ENCODE data around the gene PHC3. TPM values are rescaled to one million over a fixed set of nuclear protein-coding genes. Genes with fewer than 3 reads are reported as not detected.

The PHC3 gene
- total RNA-seq, 6 experiments from 2014 or later: 38.8 to 61.3 (median 55.7) TPM

- H3K27ac Mint-ChIP-seq: peak overlapping the region; percentile 19; the same call in 1 of the 2 replicates
- H3K4me1 Mint-ChIP-seq (ENCODE audit: low read depth): peaks cover 35% of the 10 kb centered on the region
- H3K4me3 Mint-ChIP-seq: no peak overlapping the region
- no peak for TF ChIP-seq CTCF (IDR thresholded peaks at IDR 0.05)
- no peaks in the 10 kb centered on the region for H3K9me3 Mint-ChIP-seq
- peaks cover 56% of the 10 kb centered on the region for H3K36me3 Mint-ChIP-seq (ENCODE audit: low read depth)
- DNase-seq: no peak
- no peaks in the 10 kb centered on the region; the same call in 1 of the 2 replicates for H3K27me3 Mint-ChIP-seq (ENCODE audit: insufficient read depth)
Measured at GRCh38 chr3:170163956-170164645, 17.4 kb downstream of the PHC3 start.

GRCh38 chr3:170162630-170163029, 18.9 kb downstream of the PHC3 start:
- Mint-ChIP-seq H3K27ac (no peak overlapping the region), H3K4me1 (ENCODE audit: low read depth) (peaks cover 35% of the 10 kb centered on the region), H3K27me3 (ENCODE audit: insufficient read depth) (no peaks in the 10 kb centered on the region; the same call in 1 of the 2 replicates), H3K9me3 (no peaks in the 10 kb centered on the region), H3K4me3 (no peak overlapping the region), H3K36me3 (ENCODE audit: low read depth) (peaks cover 47% of the 10 kb centered on the region)
- no peak for TF ChIP-seq CTCF (IDR thresholded peaks at IDR 0.05)
- no peak for DNase-seq

GRCh38 chr3:170162052-170162451, 19.5 kb downstream of the PHC3 start:
- Mint-ChIP-seq H3K9me3 (no peaks in the 10 kb centered on the region), H3K36me3 (ENCODE audit: low read depth) (peaks cover 47% of the 10 kb centered on the region), H3K4me1 (ENCODE audit: low read depth) (peaks cover 35% of the 10 kb centered on the region), H3K4me3 (no peak overlapping the region), H3K27me3 (ENCODE audit: insufficient read depth) (no peaks in the 10 kb centered on the region; the same call in 1 of the 2 replicates), H3K27ac (no peak overlapping the region)
- TF ChIP-seq CTCF (IDR thresholded peaks at IDR 0.05): no peak
- DNase-seq: no peak

- Mint-ChIP-seq H3K27ac (no peak overlapping the region), H3K4me3 (no peak overlapping the region), H3K9me3 (no peaks in the 10 kb centered on the region), H3K36me3 (ENCODE audit: low read depth) (peaks cover 42% of the 10 kb centered on the region), H3K27me3 (ENCODE audit: insufficient read depth) (no peaks in the 10 kb centered on the region), H3K4me1 (ENCODE audit: low read depth) (peaks cover 35% of the 10 kb centered on the region)
- no peak for TF ChIP-seq CTCF (IDR thresholded peaks at IDR 0.05)
- no peak for DNase-seq
Measured at GRCh38 chr3:170159933-170160332, 21.6 kb downstream of the PHC3 start.

DNA sequence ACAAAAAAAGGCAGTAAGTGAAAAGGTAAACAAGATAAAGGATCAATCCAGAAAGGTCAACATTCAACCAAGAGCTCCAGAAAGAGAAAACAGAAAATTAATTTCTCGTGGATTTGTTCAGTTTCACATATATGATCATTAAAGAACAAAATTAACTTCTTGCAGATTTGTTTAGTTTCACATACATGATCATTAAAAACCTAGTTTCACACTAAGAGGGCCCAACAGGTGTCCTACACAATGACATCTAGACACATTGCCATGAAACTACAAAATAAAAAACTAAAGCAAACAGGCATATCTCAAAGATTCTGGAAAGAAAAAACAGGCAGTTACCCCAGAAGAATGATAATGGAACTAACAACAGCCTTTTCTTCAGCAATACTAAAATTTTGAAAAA, 22.1 kb downstream of the PHC3 start:
- Mint-ChIP-seq H3K36me3 (ENCODE audit: low read depth) (peaks cover 41% of the 10 kb centered on the region), H3K4me1 (ENCODE audit: low read depth) (peaks cover 35% of the 10 kb centered on the region), H3K27me3 (ENCODE audit: insufficient read depth) (no peaks in the 10 kb centered on the region), H3K27ac (no peak overlapping the region), H3K4me3 (no peak overlapping the region), H3K9me3 (no peaks in the 10 kb centered on the region)
- no peak for TF ChIP-seq CTCF (IDR thresholded peaks at IDR 0.05)
- no peak for DNase-seq
